IMR-90 (cell line): Measurements from ENCODE around the gene CRTC1.

Experiments
- CEBPB ChIP-seq: IDR thresholded peaks from 2 replicates; pipeline ENCODE4 v1.6.1; 2012; ENCODE audit warnings: low read depth, low read length, improper control_type of control experiment
- ELK1 ChIP-seq: fragments of 150-350 bp; IDR thresholded peaks from 2 replicates; pipeline ENCODE4 v1.6.1; 2016; ENCODE audit warnings: low read depth, mild to moderate bottlenecking, low read length, moderate library complexity, borderline replicate concordance
- POLR2A ChIP-seq: IDR thresholded peaks from 2 replicates; pipeline ENCODE4 v1.6.1; 2012; ENCODE audit warnings: mild to moderate bottlenecking, low read depth, low read length
- RAD21 ChIP-seq: IDR thresholded peaks from 2 replicates; pipeline ENCODE4 v1.6.1; 2012; ENCODE audit warnings: low read length, improper control_type of control experiment
- RCOR1 ChIP-seq: IDR thresholded peaks from 2 replicates; pipeline ENCODE4 v1.6.1; 2012; ENCODE audit warnings: mild to moderate bottlenecking, low read length, improper control_type of control experiment; ENCODE audit not compliant: insufficient replicate concordance
- TF ChIP-seq, protein P1 (sequence below): conservative IDR thresholded peaks from 2 replicates; pipeline ENCODE4 v1.5.1; 2012; ENCODE audit warnings: mild to moderate bottlenecking, low read depth, low read length, improper control_type of control experiment

DNA sequence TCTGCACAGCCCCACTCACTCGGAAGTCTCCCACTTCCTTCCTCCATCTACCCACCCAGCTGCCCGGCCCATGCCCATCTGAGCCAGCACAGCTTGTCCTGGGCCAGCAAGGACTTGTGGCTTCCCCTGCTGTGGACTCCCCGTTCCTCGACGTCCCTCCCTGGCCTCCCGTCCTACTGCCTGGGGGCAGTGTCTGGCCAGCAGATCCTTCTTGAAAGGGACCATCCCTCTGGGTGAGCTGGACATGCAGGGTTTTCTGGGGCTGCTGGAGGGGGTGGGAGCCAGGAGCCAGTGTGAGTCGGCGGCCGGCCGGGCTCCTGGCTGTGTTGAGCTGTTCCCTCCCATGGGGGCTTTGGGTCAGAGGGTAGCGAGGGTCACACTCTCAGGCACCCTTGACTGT lies 26.7 kb downstream of the CRTC1 start:
- TF ChIP-seq RAD21 (no peak), POLR2A (no peak), ELK1 (no peak), CEBPB (no peak), RCOR1 (no peak)
- TF ChIP-seq, protein P1, sequence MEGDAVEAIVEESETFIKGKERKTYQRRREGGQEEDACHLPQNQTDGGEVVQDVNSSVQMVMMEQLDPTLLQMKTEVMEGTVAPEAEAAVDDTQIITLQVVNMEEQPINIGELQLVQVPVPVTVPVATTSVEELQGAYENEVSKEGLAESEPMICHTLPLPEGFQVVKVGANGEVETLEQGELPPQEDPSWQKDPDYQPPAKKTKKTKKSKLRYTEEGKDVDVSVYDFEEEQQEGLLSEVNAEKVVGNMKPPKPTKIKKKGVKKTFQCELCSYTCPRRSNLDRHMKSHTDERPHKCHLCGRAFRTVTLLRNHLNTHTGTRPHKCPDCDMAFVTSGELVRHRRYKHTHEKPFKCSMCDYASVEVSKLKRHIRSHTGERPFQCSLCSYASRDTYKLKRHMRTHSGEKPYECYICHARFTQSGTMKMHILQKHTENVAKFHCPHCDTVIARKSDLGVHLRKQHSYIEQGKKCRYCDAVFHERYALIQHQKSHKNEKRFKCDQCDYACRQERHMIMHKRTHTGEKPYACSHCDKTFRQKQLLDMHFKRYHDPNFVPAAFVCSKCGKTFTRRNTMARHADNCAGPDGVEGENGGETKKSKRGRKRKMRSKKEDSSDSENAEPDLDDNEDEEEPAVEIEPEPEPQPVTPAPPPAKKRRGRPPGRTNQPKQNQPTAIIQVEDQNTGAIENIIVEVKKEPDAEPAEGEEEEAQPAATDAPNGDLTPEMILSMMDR = no peak
